ENCODE data around the gene GALNT7. TPM values are rescaled to one million over a fixed set of nuclear protein-coding genes. Genes with fewer than 3 reads are reported as not detected.
"Not testable (repeated sequence)": the region's sequence is repeated elsewhere in the genome, so short reads cannot be mapped to it uniquely, and the experiment has no call there.

GALNT7 gene
- total and polyA plus RNA-seq, 2 experiments from 2014 or later = 12.9 to 14.1 TPM

DNA sequence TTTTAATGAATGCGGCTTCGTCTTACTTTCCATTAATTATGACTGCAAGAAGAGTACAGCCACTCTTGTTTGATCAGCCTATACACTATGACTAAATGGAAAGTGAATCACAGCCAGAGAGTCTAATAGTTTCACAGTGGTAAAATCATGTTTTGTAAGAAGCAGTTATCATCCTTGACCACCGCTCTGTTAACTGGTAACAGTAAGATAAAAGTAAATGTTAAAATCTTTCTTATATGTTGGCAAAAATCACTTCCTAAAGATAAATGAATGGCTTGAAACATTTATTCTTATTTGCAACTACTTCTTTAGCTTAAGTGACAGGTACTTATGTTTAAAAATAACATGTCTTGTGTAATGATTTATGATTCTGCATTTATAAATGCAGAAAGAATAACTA lies 13.2 kb downstream of the GALNT7 start:
- H3K27ac ChIP-seq = no peak overlapping the region
- no peak overlapping the region for H3K4me3 ChIP-seq
- peaks cover 12% of the 10 kb centered on the region for H3K4me1 ChIP-seq (ENCODE audit: low read depth)

DNA sequence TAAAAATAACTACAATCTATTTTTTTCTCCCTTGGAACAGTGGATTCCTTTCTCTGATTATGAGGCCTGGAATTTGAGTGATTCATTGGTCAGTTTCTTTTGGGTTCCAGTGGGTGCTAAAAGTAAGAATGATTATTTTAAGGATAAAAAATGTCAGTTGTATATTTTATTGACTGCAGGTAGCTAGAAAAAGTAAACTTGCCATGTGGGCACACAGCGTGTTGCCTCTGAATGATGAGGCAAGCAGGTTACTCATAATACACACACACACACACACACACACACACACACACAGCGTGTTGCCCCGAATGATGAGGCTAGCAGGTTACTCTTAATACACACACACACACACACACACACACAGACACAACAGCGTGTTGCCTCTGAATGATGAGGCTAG lies 13.8 kb downstream of the GALNT7 start:
- H3K27me3 ChIP-seq = no peaks in the 10 kb centered on the region
- H3K27ac ChIP-seq = no peak overlapping the region
- peaks cover 12% of the 10 kb centered on the region for H3K4me1 ChIP-seq (ENCODE audit: low read depth)
- H3K9me3 ChIP-seq (ENCODE audit: low read depth) = no peaks in the 10 kb centered on the region
- H3K4me3 ChIP-seq = no peak overlapping the region
- TF ChIP-seq, protein P1, sequence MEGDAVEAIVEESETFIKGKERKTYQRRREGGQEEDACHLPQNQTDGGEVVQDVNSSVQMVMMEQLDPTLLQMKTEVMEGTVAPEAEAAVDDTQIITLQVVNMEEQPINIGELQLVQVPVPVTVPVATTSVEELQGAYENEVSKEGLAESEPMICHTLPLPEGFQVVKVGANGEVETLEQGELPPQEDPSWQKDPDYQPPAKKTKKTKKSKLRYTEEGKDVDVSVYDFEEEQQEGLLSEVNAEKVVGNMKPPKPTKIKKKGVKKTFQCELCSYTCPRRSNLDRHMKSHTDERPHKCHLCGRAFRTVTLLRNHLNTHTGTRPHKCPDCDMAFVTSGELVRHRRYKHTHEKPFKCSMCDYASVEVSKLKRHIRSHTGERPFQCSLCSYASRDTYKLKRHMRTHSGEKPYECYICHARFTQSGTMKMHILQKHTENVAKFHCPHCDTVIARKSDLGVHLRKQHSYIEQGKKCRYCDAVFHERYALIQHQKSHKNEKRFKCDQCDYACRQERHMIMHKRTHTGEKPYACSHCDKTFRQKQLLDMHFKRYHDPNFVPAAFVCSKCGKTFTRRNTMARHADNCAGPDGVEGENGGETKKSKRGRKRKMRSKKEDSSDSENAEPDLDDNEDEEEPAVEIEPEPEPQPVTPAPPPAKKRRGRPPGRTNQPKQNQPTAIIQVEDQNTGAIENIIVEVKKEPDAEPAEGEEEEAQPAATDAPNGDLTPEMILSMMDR (IDR thresholded peaks at IDR 0.05; ENCODE audit: low read depth, low read length) = no peak
- DNase-seq (ENCODE audit: low read depth in 1 of 2, low spot score in 1 of 2) = peak in 1 of 2 donors; percentile 65
- no peaks in the 10 kb centered on the region for H3K36me3 ChIP-seq

More for the DNA sequence above, 13.2 kb downstream of the GALNT7 start:
- Histone ChIP-seq H3K36me3 (no peaks in the 10 kb centered on the region), H3K27me3 (no peaks in the 10 kb centered on the region), H3K9me3 (ENCODE audit: low read depth) (no peaks in the 10 kb centered on the region)
- TF ChIP-seq, protein P1 (IDR thresholded peaks at IDR 0.05; ENCODE audit: low read depth, low read length) = no peak
- DNase-seq (ENCODE audit: low read depth in 1 of 2, low spot score in 1 of 2) = peak in 1 of 2 donors; percentile 72

DNA sequence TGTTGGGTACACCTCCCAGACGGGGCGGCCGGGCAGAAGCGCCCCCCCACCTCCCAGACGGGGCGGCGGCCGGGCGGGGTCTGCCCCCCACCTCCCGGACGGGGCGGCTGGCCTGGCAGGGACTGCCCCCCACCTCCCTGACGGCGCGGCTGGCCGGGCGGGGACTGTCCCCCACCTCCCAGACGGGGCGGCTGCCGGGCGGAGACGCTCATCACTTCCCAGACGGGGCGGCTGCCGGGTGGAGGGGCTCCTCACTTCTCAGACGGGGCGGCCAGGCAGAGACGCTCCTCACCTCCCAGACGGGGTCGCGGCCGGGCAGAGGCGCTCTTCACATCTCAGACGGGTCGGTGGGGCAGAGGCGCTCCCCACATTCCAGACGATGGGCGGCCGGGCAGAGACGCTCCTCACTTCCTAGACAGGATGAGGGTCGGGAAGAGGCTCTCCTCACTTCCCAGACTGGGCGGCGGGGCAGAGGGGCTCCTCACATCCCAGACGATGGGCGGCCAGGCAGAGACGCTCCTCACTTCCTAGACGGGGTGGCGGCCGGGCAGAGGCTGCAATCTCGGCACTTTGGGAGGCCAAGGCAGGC lies 15.1 kb downstream of the GALNT7 start:
- H3K4me1 ChIP-seq (ENCODE audit: low read depth) = peaks cover 12% of the 10 kb centered on the region
- H3K9me3 ChIP-seq (ENCODE audit: low read depth); H3K27me3 ChIP-seq; DNase-seq (ENCODE audit: low read depth in 1 of 2, low spot score in 1 of 2); H3K27ac ChIP-seq; H3K4me3 ChIP-seq; H3K36me3 ChIP-seq: not testable (repeated sequence)

- Histone ChIP-seq H3K4me1 (ENCODE audit: low read depth) (peaks cover 12% of the 10 kb centered on the region), H3K9me3 (ENCODE audit: low read depth) (no peaks in the 10 kb centered on the region), H3K36me3 (no peaks in the 10 kb centered on the region), H3K4me3 (no peak overlapping the region), H3K27ac (no peak overlapping the region), H3K27me3 (no peaks in the 10 kb centered on the region)
- TF ChIP-seq, protein P1 (IDR thresholded peaks at IDR 0.05; ENCODE audit: low read depth, low read length) = no peak
- no peak for DNase-seq (ENCODE audit: low read depth in 1 of 2, low spot score in 1 of 2)
Observed at GRCh38 chr4:173185847-173186510, 17.4 kb downstream of the GALNT7 start.

DNA sequence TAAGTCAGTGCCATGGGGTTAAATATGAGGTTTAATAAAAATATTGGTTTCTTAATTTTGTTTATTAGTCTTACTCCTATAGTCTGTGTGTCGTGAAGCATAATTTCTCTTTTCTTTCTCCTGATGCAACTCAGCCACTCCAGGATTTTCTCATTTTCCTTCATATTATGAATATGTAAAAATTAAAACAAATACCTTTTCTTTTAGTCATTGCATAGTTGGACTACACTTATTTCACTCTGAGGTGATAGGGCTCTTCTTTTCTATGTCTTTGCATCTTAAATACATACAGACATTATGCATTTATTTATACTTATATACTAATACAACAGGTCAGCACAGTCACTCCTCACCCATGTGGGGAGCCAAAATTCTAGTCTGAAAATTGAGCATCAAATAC lies 19.1 kb downstream of the GALNT7 start:
- H3K27ac ChIP-seq = no peak overlapping the region
- TF ChIP-seq, protein P1 (IDR thresholded peaks at IDR 0.05; ENCODE audit: low read depth, low read length) = no peak
- H3K36me3 ChIP-seq = no peaks in the 10 kb centered on the region
- H3K27me3 ChIP-seq = no peaks in the 10 kb centered on the region
- H3K9me3 ChIP-seq (ENCODE audit: low read depth) = no peaks in the 10 kb centered on the region
- no peak for DNase-seq (ENCODE audit: low read depth in 1 of 2, low spot score in 1 of 2)
- H3K4me1 ChIP-seq (ENCODE audit: low read depth) = no peaks in the 10 kb centered on the region
- H3K4me3 ChIP-seq = no peak overlapping the region

DNA sequence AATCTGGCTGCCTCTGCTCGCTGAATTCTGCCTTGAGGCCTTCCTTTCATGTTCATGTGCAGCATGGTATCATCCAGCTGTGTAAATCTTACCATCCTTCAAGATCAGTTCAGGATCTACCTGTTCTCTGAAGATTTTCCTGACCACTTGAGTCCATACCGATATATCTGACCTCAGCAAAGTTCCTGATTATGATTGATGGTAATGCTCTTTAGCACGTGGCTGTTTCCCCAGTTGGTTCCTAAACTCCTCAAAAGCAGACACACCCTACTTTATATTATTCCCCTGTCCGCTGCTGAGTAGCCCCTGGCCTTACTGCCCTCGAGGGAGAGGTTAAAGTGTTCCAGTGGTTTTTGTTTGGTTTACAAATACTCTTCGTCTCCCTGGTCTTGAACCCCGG lies 20.0 kb downstream of the GALNT7 start:
- no peaks in the 10 kb centered on the region for H3K27me3 ChIP-seq
- no peaks in the 10 kb centered on the region for H3K9me3 ChIP-seq (ENCODE audit: low read depth)
- no peaks in the 10 kb centered on the region for H3K36me3 ChIP-seq
- H3K27ac ChIP-seq = no peak overlapping the region
- no peak for DNase-seq (ENCODE audit: low read depth in 1 of 2, low spot score in 1 of 2)
- TF ChIP-seq, protein P1 (IDR thresholded peaks at IDR 0.05; ENCODE audit: low read depth, low read length) = no peak
- H3K4me3 ChIP-seq = no peak overlapping the region
- H3K4me1 ChIP-seq (ENCODE audit: low read depth) = no peaks in the 10 kb centered on the region
